GM19324 (cell line): ENCODE data around the gene GPC5.

Experiments used
- ATAC-seq: cut with Tn5 transposase; IDR thresholded peaks from one replicate; pipeline ENCODE4 v1.9.1; 2021; ENCODE audit warnings: mild to moderate bottlenecking, moderate library complexity; ENCODE audit not compliant: unreplicated experiment, low FRiP score

The GPC5 gene

GRCh38 chr13:92297971-92298942 lies 899.8 kb downstream of the GPC5 start:
- ATAC-seq: no peak

GRCh38 chr13:92300651-92301050 lies 902.2 kb downstream of the GPC5 start:
- no peak for ATAC-seq

- no peak for ATAC-seq
Observed at GRCh38 chr13:92303428-92303827, 905.0 kb downstream of the GPC5 start.

- no peak for ATAC-seq
Observed at GRCh38 chr13:92307752-92308151, 909.3 kb downstream of the GPC5 start.

GRCh38 chr13:92312823-92313222 lies 914.4 kb downstream of the GPC5 start:
- ATAC-seq: no peak

- no peak for ATAC-seq
Observed at GRCh38 chr13:92313382-92313781, 915.0 kb downstream of the GPC5 start.

GRCh38 chr13:92315265-92315664 lies 916.8 kb downstream of the GPC5 start:
- no peak for ATAC-seq

- ATAC-seq: no peak
Observed at GRCh38 chr13:92316030-92316429, 917.6 kb downstream of the GPC5 start.

- no peak for ATAC-seq
Observed at GRCh38 chr13:92317066-92317465, 918.6 kb downstream of the GPC5 start.

GRCh38 chr13:92320323-92320722 lies 921.9 kb downstream of the GPC5 start:
- no peak for ATAC-seq

GRCh38 chr13:92321174-92321573 lies 922.8 kb downstream of the GPC5 start:
- no peak for ATAC-seq

- no peak for ATAC-seq
Observed at GRCh38 chr13:92345627-92346026, 947.2 kb downstream of the GPC5 start.

GRCh38 chr13:92346046-92346445 lies 947.6 kb downstream of the GPC5 start:
- no peak for ATAC-seq

- ATAC-seq: no peak
Observed at GRCh38 chr13:92354583-92354982, 956.2 kb downstream of the GPC5 start.

GRCh38 chr13:92355213-92355612 lies 956.8 kb downstream of the GPC5 start:
- ATAC-seq: no peak

- ATAC-seq: no peak
Observed at GRCh38 chr13:92362717-92363116, 964.3 kb downstream of the GPC5 start.

GRCh38 chr13:92365904-92366303 lies 967.5 kb downstream of the GPC5 start:
- no peak for ATAC-seq

GRCh38 chr13:92377396-92377795 lies 979.0 kb downstream of the GPC5 start:
- ATAC-seq: no peak

GRCh38 chr13:92379371-92379770 lies 981.0 kb downstream of the GPC5 start:
- no peak for ATAC-seq

- ATAC-seq: no peak
Observed at GRCh38 chr13:92384410-92384809, 986.0 kb downstream of the GPC5 start.

- ATAC-seq: no peak
Observed at GRCh38 chr13:92387245-92387644, 988.8 kb downstream of the GPC5 start.

- ATAC-seq: no peak
Observed at GRCh38 chr13:92390217-92390616, 991.8 kb downstream of the GPC5 start.
